GM21367 (cell line): ENCODE data around the gene RPAP2.
A peak's percentile ranks its signal among the peaks of the same experiment; 100 is the strongest.
"Not testable (repeated sequence)": the region's sequence is repeated elsewhere in the genome, so short reads cannot be mapped to it uniquely, and the experiment has no call there.

Experiments used
- ATAC-seq: cut with Tn5 transposase; IDR thresholded peaks from one replicate; pipeline ENCODE4 v1.9.1; 2021; ENCODE audit not compliant: unreplicated experiment

The RPAP2 gene

DNA sequence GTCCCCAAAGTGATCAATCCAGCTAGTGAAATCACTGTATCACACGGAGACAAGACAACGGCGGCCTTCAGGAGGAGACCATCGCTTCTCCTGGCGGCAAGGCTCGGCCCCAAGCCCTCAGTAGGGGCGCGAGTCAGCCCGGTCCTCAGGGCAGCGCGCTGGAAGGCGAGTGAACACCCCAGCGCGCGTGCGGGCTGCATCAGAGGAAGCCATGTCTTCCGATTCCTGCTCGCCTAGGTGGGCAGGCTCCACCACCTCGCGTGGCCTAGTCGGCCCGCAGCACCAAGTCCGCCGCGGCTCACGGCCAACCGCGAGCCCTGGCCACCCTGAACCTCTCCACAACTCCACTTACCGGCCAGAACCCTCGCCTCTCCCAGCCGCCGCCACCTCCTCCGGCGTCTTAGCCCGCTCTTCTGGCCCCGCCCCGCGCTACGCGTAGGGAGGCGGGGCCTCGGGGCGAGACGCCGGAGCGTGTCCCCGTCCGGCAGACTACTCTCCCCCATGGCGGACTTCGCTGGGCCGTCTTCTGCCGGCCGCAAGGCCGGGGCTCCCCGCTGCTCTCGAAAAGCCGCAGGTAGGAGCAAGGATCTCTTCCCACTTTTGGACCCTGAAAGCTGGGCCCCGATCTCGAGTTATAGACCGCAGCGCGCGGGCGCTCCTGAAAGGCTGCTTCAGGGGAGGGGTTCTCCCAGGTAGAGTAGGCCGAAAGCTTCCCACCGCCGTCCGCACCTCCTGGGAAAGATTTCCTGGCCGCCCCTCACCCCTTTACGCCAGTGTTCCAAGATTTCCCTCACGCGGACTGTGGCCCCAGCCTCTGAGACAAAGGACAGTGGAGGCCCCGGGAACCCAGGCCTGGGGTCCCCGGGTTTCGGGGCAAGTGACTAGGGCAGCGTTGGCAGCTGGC is at the start of gene RPAP2, which contains the start of gene GLMN:
Gene RPAP2, plus strand, starts transcription at position 487 of the 904 bp plus-strand sequence. Its CDS starts 15 bp downstream, at position 502.
Gene GLMN, minus strand, starts transcription at position 415 of the 904 bp plus-strand sequence. CDS start 988 bp downstream, outside the sequence.
- peak; percentile 97 for ATAC-seq

DNA sequence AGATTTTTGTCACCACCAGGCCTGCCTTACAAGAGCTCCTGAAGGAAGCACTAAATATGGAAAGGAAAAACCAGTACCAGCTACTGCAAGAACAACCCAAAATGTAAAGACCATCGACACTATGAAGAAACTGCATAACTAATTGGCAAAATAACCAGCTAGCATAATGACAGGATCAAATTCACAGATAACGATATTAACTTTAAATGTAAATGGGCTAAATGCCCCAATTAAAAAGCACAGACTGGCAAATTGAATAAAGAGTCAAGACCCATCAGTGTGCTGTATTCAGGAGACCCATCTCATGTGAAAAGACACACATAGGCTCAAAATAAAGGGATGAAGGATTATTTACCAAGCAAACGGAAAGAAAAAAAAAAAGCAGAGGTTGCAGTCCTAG is 44.1 kb upstream of the RPAP2 start:
- ATAC-seq: not testable (repeated sequence)

DNA sequence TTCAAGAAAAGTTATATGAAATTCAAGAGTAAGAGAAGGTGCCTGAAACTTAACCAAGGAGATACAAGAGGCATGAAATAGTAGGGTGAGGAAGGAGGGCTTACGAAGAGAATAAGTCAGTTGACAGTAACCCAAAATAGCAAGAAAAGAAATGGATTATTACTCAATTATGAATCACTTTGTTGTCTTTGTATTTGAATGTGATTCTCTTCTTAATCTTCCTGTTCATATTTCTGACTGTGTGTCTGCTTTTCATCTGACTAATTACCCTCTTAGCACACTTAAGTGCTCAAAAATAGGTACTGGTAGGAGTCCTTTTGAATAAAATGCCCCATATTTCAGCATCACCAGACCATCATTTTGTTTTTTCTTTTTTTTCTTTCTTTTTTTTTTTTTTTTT is 39.5 kb upstream of the RPAP2 start:
- no peak for ATAC-seq

- no peak for ATAC-seq
Measured at GRCh38 chr1:92262516-92262915, 36.3 kb upstream of the RPAP2 start.

- no peak for ATAC-seq
Measured at GRCh38 chr1:92273039-92273438, 25.8 kb upstream of the RPAP2 start.

DNA sequence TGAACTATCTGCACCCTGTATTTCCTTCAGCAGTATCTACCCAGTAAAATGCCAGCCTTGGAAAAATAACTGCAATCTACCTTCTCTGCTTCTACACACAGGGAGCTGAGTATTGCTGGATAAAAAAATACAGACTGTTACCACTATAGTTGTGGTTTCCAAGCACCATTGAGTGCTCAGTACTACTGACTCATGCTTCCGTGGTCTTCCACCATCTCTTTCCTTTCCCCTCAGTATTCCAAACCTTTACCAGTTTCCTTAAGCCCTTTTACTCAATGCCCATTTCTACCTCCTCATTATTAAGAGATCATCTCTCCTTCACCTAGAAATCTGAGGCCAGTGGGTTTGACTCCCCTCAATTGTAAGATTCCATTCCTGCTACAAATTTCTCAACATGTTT is 23.9 kb upstream of the RPAP2 start:
- ATAC-seq: no peak

GRCh38 chr1:92276082-92276481 is 22.8 kb upstream of the RPAP2 start:
- ATAC-seq: no peak

DNA sequence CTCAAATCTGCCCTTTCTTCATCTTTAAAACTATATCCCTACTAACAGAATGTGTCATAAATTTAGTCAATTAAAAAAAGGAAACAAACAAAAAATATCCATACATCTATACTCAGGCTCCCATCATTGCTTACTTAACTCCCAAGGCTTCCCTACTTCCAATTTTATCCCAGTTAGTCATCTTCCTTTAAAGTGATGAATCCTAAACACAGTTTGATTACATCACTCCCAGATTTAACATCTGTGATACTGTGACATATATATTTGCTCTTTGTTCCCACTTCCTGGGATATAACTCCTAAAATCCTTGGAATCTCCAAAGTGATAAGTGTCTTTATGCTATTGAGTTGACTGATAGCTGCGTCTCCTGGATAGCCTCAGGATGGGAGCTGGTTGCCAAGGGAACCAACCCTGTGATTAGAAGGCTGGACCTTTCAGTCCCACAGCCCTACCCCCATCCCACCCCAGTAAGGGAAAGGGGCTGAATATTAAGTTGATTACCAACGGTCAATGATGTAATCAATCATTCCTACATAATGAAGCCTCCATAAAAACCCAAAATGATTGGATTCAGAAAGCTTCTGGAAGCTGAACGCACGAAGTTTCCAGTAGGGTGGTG is 21.6 kb upstream of the RPAP2 start:
- no peak for ATAC-seq

DNA sequence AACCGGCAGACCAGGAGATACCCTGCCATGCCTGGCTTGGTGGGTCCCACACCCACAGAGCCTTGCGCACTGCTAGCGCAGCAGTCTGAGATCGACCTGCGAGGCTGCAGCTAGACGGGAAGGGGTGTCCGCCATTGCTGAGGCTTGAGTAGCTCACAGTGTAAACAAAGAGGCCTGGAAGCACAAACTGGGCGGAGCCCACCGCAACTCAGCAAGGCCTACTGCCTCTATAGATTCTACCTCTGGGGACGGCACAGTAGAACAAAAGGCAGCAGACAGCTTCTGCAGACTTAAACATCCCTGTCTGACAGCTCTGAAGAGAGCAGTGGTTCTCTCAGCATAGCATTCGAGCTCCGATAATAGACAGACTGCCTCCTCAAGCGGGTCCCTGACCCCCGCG is 19.1 kb upstream of the RPAP2 start:
- ATAC-seq: not testable (repeated sequence)

DNA sequence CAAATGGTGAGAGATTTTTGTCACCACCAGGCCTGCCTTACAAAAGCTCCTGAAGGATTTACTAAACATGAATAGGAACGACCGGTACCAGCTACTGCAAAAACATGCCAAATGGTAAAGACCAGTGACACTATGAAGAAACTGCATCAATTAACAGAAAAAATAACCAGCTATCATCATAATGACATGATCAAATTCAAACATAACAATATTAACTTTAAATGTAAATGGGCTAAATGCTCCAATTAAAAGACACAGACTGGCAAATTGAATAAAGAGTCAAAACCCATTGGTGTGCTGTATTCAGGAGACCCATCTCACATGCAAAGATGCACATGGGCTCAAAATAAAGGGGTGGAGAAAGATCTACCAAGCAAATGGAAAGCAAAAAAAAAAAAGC is 17.4 kb upstream of the RPAP2 start:
- not testable (repeated sequence) for ATAC-seq

DNA sequence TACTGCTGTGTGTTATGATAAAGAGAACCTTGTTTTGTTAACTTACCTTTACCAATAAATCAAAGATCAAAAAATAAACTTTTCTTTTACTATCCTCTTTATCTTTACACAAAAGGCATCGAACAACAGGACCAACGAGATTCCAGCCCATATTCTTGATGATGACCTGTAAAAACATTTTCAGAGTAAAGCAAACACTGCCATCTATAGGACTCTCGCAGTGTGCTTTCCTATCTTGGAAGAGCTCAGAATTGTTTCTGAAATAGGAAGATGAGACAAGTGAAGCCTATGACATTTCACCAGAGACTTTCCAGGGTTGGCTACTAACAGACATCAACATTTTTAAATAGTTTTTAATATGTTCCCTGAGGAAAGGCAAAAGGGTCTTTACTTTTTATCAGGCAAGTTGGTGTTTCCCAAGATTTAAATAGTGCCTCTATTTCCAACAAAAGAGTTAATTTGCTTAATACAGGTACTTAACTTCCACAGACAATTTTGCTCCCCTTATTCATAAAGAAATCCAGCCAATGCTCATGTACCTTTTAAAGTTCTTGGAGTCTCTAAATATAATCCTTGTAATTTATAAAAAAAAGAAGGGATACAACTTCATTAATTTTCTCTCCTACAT is 7.4 kb upstream of the RPAP2 start:
- ATAC-seq: no peak

GRCh38 chr1:92298213-92298572 is 666 bp upstream of the RPAP2 start:
- no peak for ATAC-seq

GRCh38 chr1:92299477-92300150 is 755 bp downstream of the RPAP2 start:
- ATAC-seq: no peak

GRCh38 chr1:92301021-92301420 is 2.2 kb downstream of the RPAP2 start:
- ATAC-seq: no peak

DNA sequence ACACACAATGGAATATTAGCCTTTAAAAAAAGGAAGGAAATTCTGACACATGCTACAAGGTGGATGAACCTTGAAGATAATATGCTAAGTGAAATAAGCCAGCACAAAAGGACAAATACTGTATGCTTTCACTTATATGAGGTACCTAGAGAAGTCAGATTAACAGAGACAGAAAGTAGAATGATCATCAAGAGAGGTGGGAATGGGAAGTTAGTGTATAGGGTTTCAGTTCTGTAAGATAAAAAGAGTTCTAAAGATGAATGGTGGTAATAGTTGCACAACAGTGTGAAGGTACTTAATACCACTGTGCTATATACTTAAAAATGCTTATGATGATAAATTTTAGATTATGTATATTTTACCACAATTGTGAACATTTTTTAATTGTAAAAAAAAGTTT is 7.2 kb downstream of the RPAP2 start:
- ATAC-seq: no peak

GRCh38 chr1:92307980-92308379 is 9.1 kb downstream of the RPAP2 start:
- no peak for ATAC-seq

DNA sequence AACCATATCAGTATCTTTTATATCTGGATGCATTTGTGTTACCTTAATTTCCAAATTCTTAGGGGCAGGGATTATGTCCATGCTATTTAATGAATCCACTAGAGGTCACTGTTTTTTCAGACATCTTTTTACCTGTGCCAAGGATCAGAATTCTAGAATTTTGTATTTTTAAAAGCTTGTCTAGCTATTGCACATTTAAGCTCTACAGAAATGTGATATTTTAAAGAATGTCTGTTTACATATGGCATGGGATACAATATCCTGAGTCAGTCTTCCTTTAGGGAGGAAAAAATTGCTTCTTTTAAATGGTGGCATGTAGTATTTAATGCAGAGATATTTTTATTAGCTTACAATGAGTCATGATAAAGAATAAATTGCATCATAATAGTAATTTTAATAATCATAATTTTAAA is 11.3 kb downstream of the RPAP2 start:
- no peak for ATAC-seq

DNA sequence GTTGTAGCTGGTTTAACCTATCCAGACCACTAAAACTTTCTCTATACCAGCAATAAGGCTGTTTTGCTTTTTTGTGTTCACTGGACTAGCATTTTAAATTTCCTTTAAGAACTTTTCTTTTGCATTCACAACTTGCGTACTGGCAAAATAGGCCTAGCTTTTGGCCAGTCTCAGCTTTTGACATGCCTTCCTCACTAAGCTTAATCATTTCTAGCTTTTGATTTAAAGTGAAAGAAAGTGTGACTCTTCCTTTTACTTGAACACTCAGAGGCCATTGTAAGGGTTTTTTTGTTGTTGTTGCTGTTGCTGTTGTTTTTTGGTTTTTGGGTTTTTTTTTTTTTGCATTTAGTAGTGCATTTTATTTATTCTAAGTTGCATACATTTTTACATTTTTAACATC is 15.2 kb downstream of the RPAP2 start:
- no peak for ATAC-seq

DNA sequence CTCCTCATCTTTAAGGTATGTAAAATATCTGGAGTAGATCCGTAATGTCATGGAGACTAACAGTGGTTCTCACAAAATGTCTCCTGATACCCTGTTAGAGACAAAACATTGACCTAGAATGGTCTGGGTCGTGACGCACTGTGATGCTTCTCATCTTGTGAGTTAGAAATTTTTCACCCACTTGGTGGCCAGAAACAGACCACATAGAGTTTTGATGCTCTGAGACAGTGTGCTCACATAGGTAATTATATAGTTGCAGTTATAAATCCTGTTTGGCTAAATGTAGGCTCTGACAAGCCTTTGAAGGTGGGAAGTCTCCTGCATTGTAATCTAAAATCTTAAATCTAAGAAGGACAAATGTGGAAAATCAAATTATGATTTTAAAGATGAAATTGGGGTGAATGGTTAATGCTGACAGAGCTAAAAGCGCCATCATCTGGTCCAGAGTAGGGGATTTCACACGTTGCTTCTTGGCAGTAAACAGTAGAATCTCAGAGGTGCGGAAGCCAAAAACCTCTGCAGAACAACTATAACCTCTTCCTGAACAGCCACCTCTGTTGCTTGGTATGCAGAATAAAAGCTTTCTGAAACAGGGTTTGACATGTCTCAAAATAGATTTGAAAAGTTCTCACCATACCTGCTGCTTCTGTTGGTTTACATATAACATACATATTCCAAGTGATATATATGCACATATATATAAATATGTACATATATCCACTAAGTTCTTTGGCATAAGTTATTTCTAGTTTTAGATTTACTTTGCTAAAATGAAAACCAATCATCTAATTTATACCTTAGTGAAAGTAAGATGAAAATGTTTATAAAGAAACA is 17.1 kb downstream of the RPAP2 start:
- ATAC-seq: no peak

- no peak for ATAC-seq
Measured at GRCh38 chr1:92317836-92318493, 19.1 kb downstream of the RPAP2 start.
